Kidney epithelial cell (primary cell): ENCODE measurements around the gene MTMR2. TPM values are rescaled to one million over a fixed set of nuclear protein-coding genes. Genes with fewer than 3 reads are reported as not detected.
A peak's percentile ranks its signal among the peaks of the same experiment; 100 is the strongest.

Experiments used
- DNase-seq: peaks from one replicate; pipeline ENCODE4 v3.0.0-alpha.2; 2010; ENCODE audit warnings: low read depth
- H3K27me3 ChIP-seq: 2 replicates; pipeline ENCODE4 v1.6.0; 2011; ENCODE audit warnings: low read length; ENCODE audit not compliant: control insufficient read depth, insufficient read depth
- H3K36me3 ChIP-seq: 2 replicates; pipeline ENCODE4 v1.5.1; 2011; ENCODE audit warnings: low read length; ENCODE audit not compliant: control insufficient read depth, insufficient read depth
- H3K4me3 ChIP-seq: 2 replicates; pipeline ENCODE4 v1.5.1; 2011; ENCODE audit warnings: low read depth, mild to moderate bottlenecking, control low read depth, low read length
- CTCF ChIP-seq: IDR thresholded peaks from 2 replicates; pipeline ENCODE4 v1.5.1; 2011; ENCODE audit warnings: mild to moderate bottlenecking, moderate library complexity, low read length, control low read depth, inconsistent platforms; ENCODE audit not compliant: insufficient read depth, poor library complexity, severe bottlenecking
- total RNA-seq: library from RNA; depleted of rRNA; stranded (reverse); fragments of >200 nt; gene quantifications from 2 replicates; pipeline ENCODE4 v1.2.3, GENCODE V29; 2015

MTMR2 gene
- total RNA-seq, 1 donor from 2014 or later: 33.9 TPM

- TF ChIP-seq CTCF: no peak
- Histone ChIP-seq H3K27me3 (no peaks in the 10 kb centered on the region), H3K36me3 (no peaks in the 10 kb centered on the region), H3K4me3 (peak overlapping the region; percentile 95)
- no peak for DNase-seq
Measured at GRCh38 chr11:95923439-95923727, 524 bp downstream of the MTMR2 start.

GRCh38 chr11:95922536-95923438, 1.1 kb downstream of the MTMR2 start:
- Histone ChIP-seq H3K4me3 (peak overlapping the region; percentile 95), H3K27me3 (no peaks in the 10 kb centered on the region), H3K36me3 (no peaks in the 10 kb centered on the region)
- no peak for TF ChIP-seq CTCF
- DNase-seq: no peak

GRCh38 chr11:95922099-95922498, 1.8 kb downstream of the MTMR2 start:
- H3K36me3 ChIP-seq: no peaks in the 10 kb centered on the region
- DNase-seq: no peak
- TF ChIP-seq CTCF: no peak
- no peaks in the 10 kb centered on the region for H3K27me3 ChIP-seq
- no peak overlapping the region for H3K4me3 ChIP-seq

GRCh38 chr11:95920460-95921105, 3.3 kb downstream of the MTMR2 start:
- Histone ChIP-seq H3K4me3 (no peak overlapping the region), H3K36me3 (no peaks in the 10 kb centered on the region), H3K27me3 (no peaks in the 10 kb centered on the region)
- no peak for TF ChIP-seq CTCF
- no peak for DNase-seq

- no peak for TF ChIP-seq CTCF
- H3K36me3 ChIP-seq: no peaks in the 10 kb centered on the region
- no peaks in the 10 kb centered on the region for H3K27me3 ChIP-seq
- DNase-seq: no peak
- H3K4me3 ChIP-seq: no peak overlapping the region
Measured at GRCh38 chr11:95919514-95919913, 4.4 kb downstream of the MTMR2 start.

- Histone ChIP-seq H3K27me3 (no peaks in the 10 kb centered on the region), H3K4me3 (no peak overlapping the region), H3K36me3 (no peaks in the 10 kb centered on the region)
- no peak for DNase-seq
- no peak for TF ChIP-seq CTCF
Measured at GRCh38 chr11:95918720-95919119, 5.2 kb downstream of the MTMR2 start.
